Activated naive CD4-positive, alpha-beta T cell treated with anti-CD3 and anti-CD28 coated beads, Interleukin-2, amount 50 U/mL, for 24 hours (primary cell): ENCODE results near the gene MRFAP1.
"Not testable (repeated sequence)": the region's sequence is repeated elsewhere in the genome, so short reads cannot be mapped to it uniquely, and the experiment has no call there.

Source experiments
- H3K27ac Mint-ChIP-seq: one replicate; pipeline ENCODE4 v1.8.0; 2021; ENCODE audit warnings: mild to moderate bottlenecking, mixed read lengths
- H3K27me3 Mint-ChIP-seq: one replicate; pipeline ENCODE4 v1.8.0; 2021; ENCODE audit warnings: mixed read lengths
- H3K36me3 Mint-ChIP-seq: one replicate; pipeline ENCODE4 v1.8.0; 2021; ENCODE audit warnings: mixed read lengths
- H3K4me1 Mint-ChIP-seq: one replicate; pipeline ENCODE4 v1.8.0; 2021; ENCODE audit warnings: mixed read lengths
- H3K4me3 Mint-ChIP-seq: one replicate; pipeline ENCODE4 v1.8.0; 2021; ENCODE audit warnings: mild to moderate bottlenecking, mixed read lengths
- H3K9me3 Mint-ChIP-seq: one replicate; pipeline ENCODE4 v1.8.0; 2021; ENCODE audit warnings: mixed read lengths

The MRFAP1 gene

DNA sequence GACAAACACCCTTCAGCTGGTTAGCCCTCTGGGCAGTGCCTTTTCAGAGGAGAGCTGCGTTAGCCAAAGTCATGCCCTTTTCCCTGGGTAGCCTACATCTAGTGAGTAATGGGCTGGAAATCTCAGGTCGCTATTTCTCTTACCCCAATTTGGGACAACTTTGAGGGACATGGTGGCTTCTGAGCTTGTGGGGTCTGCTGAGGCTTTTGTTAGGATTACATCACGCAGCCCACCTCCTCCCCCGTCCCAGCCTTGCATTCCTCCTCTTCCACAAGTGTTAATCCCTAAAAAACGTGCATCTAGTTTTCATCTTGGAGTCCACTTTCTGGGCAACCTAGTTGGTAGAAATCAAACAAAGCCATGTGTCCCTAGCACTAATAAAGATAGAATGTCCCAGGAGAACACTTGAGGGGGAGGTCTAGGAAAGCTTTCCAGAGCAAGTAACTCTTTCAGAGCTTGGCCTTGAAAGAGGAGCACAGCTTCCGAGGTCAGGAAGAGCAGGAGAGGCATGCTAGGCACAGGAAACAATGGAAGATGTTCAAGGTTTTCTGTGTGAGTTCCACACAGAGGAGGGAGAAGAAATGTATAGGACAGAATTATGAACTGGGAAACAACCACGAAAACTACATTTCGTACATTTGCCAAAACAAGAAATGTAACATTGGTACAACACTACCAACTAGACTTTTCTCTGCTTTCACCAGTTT is 2.8 kb downstream of the MRFAP1 start:
- peaks cover 43% of the 10 kb centered on the region for H3K4me1 Mint-ChIP-seq
- H3K9me3 Mint-ChIP-seq, result no peaks in the 10 kb centered on the region
- no peaks in the 10 kb centered on the region for H3K27me3 Mint-ChIP-seq
- peak overlapping the region; percentile 100 for H3K27ac Mint-ChIP-seq
- peaks cover 21% of the 10 kb centered on the region for H3K36me3 Mint-ChIP-seq
- H3K4me3 Mint-ChIP-seq, result peak overlapping the region; percentile 100

DNA sequence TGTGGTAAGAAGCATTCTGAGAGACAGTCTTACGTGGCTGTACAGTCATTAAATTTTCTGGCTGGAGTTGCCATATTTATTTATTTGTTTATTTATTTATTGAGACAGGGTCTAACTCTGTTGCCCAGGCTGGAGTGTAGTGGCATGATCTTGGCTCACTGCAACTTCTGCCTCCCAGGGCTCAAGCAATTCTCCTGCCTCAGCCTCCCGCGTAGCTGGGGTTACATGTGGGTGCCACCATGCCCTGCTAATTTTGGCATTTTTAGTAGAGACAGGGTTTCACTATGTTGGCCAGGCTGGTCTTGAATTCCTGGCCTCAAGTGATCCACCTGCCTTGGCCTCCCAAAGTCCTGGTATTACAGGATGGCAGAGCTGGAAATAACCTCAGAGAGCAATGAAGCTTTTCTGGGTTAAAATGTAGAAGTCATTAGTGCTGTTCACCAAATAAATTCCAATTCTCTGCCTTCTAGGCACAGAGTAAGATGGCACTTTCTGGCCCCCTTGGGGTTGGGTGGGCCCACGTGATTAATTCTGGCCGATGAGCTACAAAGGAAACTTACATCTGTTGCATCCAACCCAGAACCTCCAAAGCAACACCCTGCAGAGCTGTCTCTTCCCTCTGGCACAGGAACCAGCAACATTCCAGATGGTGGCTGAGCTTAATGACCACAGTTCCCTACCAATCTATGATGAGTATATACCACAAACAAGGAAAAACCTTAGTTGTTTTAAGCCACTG is 4.5 kb downstream of the MRFAP1 start:
- Mint-ChIP-seq H3K4me1 (peaks cover 43% of the 10 kb centered on the region), H3K27ac (peak overlapping the region; percentile 89), H3K9me3 (no peaks in the 10 kb centered on the region), H3K27me3 (no peaks in the 10 kb centered on the region), H3K4me3 (no peak overlapping the region), H3K36me3 (peaks cover 21% of the 10 kb centered on the region)

DNA sequence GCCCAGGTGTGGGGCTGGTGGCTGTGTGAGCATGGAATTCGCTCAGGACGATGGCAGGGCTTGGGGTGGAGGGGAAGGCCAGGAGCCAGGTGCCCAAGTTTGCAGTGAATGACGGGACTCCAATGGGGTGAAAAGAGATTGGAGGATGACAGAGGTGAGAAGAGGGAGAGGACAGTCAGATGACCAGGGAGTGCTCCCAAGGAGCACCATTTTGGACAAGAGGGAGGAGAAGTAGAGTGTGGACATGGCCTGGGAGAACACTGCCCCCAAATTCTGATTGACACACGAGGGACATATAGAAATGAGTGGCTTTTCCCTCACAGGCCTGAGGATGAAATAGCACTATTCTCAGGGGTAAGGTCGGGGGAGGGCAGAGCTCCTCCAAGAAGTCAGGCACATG is 6.7 kb downstream of the MRFAP1 start:
- Mint-ChIP-seq H3K4me3 (no peak overlapping the region), H3K27ac (no peak overlapping the region), H3K27me3 (no peaks in the 10 kb centered on the region), H3K9me3 (no peaks in the 10 kb centered on the region), H3K36me3 (peaks cover 2% of the 10 kb centered on the region), H3K4me1 (peaks cover 28% of the 10 kb centered on the region)

DNA sequence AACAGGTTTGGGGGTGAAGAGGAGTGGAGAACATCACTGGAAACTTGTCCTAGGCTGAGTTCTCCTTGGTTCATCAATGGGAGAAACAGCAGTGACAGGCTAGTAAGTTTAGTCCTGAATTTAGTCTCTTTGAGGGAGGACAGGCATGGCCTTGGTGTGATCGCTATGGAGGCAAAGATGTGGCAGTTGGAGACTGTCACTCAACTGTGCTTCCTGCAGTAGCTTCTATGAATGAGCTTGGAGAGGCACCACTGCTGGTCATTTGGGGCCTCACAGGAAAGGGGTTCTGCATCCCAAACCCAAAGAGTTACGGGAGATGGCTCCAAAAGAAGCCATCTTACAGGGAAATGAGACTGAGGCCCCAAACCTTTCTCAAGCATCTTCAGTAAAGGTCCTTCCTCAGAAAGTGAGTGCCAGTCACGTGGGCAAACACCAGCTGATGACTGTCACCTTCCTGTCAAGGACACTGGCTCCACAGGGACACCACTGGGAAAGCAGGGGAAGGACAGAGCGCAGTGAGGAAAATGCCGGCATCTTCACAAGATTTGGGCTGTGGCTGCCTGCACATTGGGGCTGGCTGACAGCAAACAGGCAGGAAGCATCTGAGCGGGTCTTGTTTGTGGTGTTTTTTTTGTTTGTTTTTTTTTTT is 7.2 kb downstream of the MRFAP1 start:
- H3K27me3 Mint-ChIP-seq, result no peaks in the 10 kb centered on the region
- no peaks in the 10 kb centered on the region for H3K36me3 Mint-ChIP-seq
- H3K9me3 Mint-ChIP-seq, result no peaks in the 10 kb centered on the region
- H3K27ac Mint-ChIP-seq, result no peak overlapping the region
- H3K4me3 Mint-ChIP-seq, result no peak overlapping the region
- peaks cover 22% of the 10 kb centered on the region for H3K4me1 Mint-ChIP-seq

DNA sequence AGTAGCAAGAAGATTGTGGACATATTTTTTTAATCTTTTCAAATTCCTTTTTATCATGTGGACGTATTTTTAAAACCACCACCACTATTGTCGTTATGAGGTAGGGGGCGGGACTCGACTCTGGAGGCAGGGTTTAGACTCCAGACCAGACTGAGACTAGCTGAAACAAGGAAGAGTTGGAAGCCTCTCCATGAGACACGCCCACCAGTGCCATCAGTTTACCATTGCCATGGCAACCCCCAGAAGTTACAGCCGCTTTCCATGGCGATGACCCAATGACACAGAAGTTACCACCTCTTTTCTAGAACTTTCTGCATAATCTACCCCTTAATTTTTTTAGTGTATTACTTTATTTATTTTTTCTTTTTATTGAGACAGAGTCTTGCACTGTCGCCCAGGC is 8.7 kb downstream of the MRFAP1 start:
- Mint-ChIP-seq H3K4me3 (no peak overlapping the region), H3K36me3 (no peaks in the 10 kb centered on the region), H3K9me3 (no peaks in the 10 kb centered on the region), H3K27me3 (no peaks in the 10 kb centered on the region), H3K27ac (no peak overlapping the region), H3K4me1 (peaks cover 9% of the 10 kb centered on the region)

DNA sequence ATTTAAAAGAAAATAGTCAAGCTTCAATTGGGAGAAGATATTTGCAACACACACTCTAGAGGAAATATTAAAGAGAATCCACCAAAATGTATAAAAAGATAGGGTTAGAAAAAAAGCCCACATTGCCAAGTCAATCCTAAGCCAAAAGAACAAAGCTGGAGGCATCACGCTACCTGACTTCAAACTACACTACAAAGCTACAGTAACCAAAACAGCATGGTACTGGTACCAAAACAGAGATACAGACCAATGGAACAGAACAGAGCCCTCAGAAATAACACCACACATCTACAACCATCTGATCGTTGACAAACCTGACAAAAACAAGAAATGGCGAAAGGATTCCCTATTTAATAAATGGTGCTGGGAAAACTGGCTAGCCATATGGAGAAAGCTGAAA is 13.7 kb downstream of the MRFAP1 start:
- H3K27me3 Mint-ChIP-seq, H3K27ac Mint-ChIP-seq, H3K4me1 Mint-ChIP-seq, H3K4me3 Mint-ChIP-seq, H3K36me3 Mint-ChIP-seq, H3K9me3 Mint-ChIP-seq: not testable (repeated sequence)

DNA sequence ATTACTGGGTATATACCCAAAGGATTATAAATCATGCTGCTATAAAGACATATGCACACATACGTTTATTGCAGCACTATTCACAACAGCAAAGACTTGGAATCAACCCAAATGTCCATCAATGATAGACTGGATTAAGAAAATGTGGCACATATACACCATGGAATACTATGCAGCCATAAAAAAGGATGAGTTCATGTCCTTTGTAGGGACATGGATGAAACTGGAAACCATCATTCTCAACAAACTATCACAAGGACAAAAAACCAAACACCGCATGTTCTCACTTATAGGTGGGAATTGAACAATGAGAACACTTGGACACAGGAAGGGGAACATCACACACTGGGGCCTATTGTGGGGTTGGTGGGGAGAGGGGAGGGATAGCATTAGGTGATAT is 14.8 kb downstream of the MRFAP1 start:
- H3K27ac Mint-ChIP-seq, H3K4me3 Mint-ChIP-seq, H3K9me3 Mint-ChIP-seq, H3K27me3 Mint-ChIP-seq, H3K36me3 Mint-ChIP-seq: not testable (repeated sequence)
- H3K4me1 Mint-ChIP-seq, result peaks cover 12% of the 10 kb centered on the region

DNA sequence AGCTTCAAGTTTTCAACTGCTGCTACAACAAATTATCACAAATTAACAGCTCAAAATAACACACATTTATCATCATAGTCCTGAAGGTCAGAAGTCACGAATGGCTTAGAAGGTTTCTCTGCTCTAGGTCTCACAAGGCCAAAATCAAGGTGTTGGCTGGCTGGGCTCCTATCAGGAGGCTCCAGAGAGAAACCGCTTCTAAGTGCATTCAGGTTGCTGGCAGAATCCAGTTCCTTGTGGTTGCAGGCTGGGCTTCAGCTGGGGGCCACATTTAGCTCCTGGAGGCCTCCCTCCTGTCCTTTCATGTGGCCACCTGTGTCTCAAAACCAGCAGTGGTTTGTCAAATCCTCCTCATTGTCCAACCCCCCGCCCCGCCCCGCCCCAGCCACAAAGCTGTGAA is 15.4 kb downstream of the MRFAP1 start:
- Mint-ChIP-seq H3K27me3 (no peaks in the 10 kb centered on the region), H3K36me3 (no peaks in the 10 kb centered on the region), H3K4me3 (no peak overlapping the region), H3K9me3 (no peaks in the 10 kb centered on the region), H3K4me1 (peaks cover 12% of the 10 kb centered on the region), H3K27ac (no peak overlapping the region)

DNA sequence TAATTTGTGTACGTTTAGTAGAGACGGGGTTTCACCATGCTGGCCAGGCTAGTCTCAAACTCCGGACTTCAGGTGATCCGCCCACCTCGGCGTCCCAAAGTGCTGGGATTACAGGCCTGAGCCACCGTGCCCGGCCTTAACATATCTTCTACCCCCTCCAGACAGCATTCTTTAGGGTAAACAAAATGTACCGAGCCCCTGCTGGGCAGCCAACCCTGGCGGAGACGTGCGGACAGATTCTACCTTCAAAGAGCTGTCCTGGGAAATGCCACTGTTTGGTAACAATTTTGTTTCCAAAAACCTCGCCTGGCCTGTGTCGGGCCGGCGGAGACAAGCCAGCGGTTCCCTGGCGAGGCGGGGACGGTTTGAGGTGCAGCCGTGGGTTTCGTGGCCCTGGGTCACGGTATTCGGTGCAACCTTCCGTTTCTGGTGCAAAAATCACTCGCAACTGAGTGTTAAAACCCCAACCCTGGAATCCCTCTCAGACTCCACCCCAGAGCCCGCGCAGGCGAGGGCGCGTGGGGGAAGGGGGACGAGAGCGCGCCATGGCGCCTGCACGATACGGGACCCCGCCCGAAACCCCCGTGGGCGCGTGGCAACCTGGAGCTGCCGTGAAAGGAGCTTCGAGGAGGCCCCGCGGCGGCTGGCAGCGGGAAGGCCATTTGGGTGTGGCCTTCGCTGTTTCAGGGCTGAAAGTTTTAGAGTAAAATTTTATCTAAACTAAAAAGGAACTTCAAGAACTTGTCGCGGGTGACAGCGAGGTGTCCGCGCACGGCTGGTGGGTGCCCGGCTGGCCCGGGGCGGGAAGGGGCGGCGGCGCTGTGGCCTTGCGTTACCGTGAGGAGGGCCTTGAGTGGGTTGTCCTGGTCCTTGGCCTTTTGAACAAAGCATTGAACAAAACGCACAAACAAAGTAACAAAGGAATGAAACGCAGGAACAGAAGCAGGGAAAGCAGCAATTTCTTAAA is 17.0 kb downstream of the MRFAP1 start:
- H3K27me3 Mint-ChIP-seq, result no peaks in the 10 kb centered on the region
- H3K9me3 Mint-ChIP-seq, result no peaks in the 10 kb centered on the region
- H3K4me3 Mint-ChIP-seq, result peak overlapping the region; percentile 72
- H3K36me3 Mint-ChIP-seq, result no peaks in the 10 kb centered on the region
- H3K27ac Mint-ChIP-seq, result no peak overlapping the region
- H3K4me1 Mint-ChIP-seq, result peaks cover 12% of the 10 kb centered on the region

DNA sequence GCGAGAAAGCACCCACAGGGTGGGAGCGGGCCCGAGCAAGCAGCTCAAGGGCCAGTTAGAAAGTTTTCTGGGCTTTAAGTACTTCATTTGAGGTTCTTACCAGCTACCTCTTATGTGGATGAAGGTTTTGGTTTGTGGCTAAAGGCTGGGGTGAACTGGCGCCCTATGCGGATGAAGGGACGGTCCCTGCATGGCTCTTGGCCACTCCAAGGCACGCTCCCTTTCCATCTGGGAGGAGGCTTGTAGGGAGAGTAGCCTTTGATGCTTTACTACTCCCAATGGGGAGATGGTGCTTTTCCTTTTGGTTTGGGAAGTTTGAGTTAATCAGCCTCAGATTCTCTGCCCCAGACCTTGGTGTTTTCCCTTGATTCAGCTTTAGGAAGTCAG is 17.7 kb downstream of the MRFAP1 start:
- H3K4me3 Mint-ChIP-seq, result peak overlapping the region; percentile 72
- peaks cover 12% of the 10 kb centered on the region for H3K4me1 Mint-ChIP-seq
- H3K27ac Mint-ChIP-seq, result no peak overlapping the region
- H3K9me3 Mint-ChIP-seq, result no peaks in the 10 kb centered on the region
- H3K27me3 Mint-ChIP-seq, result no peaks in the 10 kb centered on the region
- no peaks in the 10 kb centered on the region for H3K36me3 Mint-ChIP-seq

DNA sequence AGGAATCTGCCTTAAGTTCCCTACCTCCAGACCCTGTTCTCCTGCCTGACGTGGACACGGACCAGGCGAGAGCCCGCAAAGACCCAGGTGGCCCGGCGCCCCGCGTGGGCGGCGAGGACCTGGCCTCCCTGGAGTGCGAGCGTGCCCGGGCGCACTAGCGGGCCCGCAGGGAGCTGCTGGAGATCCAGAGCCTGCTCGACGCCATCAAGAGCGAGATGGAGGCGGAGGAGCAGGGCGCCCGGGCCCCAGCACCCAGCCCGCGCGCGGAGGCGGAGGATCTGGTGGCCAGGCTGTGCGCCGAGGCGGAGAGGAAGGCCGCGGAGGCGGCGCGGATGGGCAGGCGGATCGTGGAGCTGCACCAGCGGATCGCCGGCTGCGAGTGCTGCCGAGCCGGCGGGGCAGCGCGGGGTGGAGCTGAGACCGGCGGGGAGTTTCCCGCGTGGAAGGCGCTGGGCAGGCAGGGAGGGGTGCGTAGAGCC is 18.2 kb downstream of the MRFAP1 start:
- Mint-ChIP-seq H3K27ac (no peak overlapping the region), H3K4me3 (peak overlapping the region; percentile 72), H3K36me3 (no peaks in the 10 kb centered on the region), H3K4me1 (peaks cover 12% of the 10 kb centered on the region), H3K9me3 (no peaks in the 10 kb centered on the region), H3K27me3 (no peaks in the 10 kb centered on the region)

DNA sequence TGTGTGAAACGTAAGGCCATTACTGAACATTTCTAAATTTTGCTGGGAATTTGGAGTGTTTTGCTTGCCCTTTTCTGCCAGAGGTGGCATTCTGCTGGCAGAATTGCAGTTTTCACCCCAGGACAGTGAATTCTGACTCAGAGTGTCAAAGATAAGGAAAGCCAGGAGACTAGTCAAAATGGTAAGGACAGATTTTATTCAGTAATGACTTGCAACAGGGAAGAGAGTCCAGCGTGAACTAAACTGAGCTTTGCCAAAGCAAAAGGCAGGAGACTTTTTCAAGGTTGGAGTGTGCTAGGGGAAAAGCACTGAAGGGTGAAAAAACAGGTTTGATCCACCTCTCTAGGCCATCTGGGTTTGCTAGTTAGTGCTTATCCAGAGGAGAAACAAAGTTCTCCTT is 19.4 kb downstream of the MRFAP1 start:
- H3K4me3 Mint-ChIP-seq, result peak overlapping the region; percentile 23
- H3K27ac Mint-ChIP-seq, result no peak overlapping the region
- H3K4me1 Mint-ChIP-seq, result peaks cover 12% of the 10 kb centered on the region
- no peaks in the 10 kb centered on the region for H3K36me3 Mint-ChIP-seq
- no peaks in the 10 kb centered on the region for H3K27me3 Mint-ChIP-seq
- H3K9me3 Mint-ChIP-seq, result no peaks in the 10 kb centered on the region

DNA sequence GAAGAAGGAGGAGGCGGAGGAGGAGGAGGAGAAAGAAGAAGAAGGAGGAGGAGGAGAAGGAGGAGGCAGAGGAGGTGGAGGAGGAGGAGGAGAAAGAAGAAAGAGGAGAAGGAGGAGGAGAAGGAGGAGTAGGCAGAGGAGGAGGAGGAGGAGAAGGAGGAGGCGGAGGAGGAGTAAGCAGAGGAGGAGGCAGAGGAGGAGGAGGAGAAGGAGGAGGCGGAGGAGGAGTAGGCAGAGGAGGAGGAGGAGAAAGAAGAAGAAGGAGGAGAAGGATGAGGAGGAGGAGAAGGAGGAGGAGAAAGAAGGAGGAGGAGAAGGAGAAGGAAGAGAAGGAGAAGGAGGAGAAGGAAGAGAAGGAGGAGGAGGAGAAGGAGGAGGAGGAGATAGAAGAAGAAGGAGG is 19.9 kb downstream of the MRFAP1 start:
- Mint-ChIP-seq H3K4me3 (no peak overlapping the region), H3K4me1 (peaks cover 12% of the 10 kb centered on the region), H3K36me3 (no peaks in the 10 kb centered on the region), H3K27me3 (no peaks in the 10 kb centered on the region), H3K9me3 (no peaks in the 10 kb centered on the region), H3K27ac (no peak overlapping the region)

DNA sequence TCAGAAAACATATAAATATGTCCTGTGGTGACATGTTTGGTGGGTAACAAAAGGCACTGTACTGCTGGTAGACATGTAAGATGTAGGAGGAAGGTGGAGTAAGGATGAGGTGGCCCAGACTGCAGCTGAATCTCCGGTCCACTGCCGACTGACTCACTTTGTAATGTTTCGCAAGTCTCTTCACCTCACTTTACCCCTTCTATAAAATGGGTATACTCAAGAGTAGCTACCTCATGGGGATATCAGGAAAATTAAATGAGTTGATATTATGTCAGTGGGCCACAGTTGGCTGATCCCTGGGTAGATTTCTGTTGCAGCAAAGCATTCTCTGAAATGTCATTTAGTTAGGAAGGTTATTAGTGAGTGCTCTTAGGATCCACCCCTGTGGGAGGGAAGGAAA is 22.1 kb downstream of the MRFAP1 start:
- no peaks in the 10 kb centered on the region for H3K27me3 Mint-ChIP-seq
- no peak overlapping the region for H3K27ac Mint-ChIP-seq
- no peaks in the 10 kb centered on the region for H3K9me3 Mint-ChIP-seq
- no peaks in the 10 kb centered on the region for H3K36me3 Mint-ChIP-seq
- peaks cover 12% of the 10 kb centered on the region for H3K4me1 Mint-ChIP-seq
- no peak overlapping the region for H3K4me3 Mint-ChIP-seq

DNA sequence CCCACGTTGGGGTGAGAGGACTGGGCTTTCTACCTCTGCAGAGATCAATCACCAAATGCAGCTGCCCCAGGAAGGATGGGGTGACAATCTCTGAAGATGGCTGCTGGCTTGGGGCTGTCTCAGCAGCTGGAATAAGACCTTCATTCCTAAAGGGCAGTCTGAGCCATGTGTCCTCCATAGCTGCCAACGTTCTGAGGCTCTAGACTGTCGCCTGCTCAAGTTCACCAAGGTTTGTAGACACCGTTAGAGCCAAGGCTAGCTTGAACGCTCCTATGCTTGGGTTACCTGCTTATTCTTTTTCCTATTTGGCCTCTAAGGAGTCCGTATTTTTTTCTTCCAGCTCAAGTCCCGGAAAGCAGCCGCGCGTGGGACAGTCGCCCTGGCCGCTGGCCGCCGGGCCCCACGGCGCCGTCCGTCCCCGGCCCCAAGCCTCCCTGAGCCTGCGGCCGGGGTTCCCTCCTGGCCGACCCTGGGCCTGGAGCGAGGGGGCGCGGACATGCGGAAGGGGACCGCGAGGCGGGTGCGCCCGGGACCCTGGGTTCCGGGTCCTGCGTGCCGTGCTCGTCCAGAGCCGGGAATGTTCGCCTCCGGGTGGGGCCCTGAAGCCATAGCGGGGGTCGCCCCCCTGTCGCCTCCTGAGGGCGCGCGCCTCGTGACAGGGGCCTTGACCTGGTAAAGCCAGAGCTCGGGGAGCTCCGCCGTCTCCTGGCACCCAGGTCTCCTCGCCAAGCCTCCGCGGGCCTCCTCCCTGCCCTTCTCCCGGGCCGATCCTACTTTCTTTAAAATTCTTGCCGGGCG is 23.3 kb downstream of the MRFAP1 start:
- Mint-ChIP-seq H3K9me3 (no peaks in the 10 kb centered on the region), H3K4me1 (peaks cover 9% of the 10 kb centered on the region), H3K4me3 (peak overlapping the region; percentile 45), H3K27ac (no peak overlapping the region), H3K36me3 (no peaks in the 10 kb centered on the region), H3K27me3 (no peaks in the 10 kb centered on the region)
